WERI-Rb-1 (cell line): Measurements from ENCODE around the gene TRAPPC10.

ENCODE experiments used
- DNase-seq: peaks from one replicate; pipeline ENCODE4 v3.0.0-alpha.2; 2020
- H3K27ac ChIP-seq: fragments of 250-450 bp; sonication (Bioruptor Pico); 2 replicates; pipeline ENCODE4 v1.5.1; 2020; ENCODE audit warnings: mild to moderate bottlenecking, moderate library complexity
- H3K27me3 ChIP-seq: fragments of 250-450 bp; sonication (Bioruptor Pico); 2 replicates; pipeline ENCODE4 v1.5.1; 2021; ENCODE audit warnings: mild to moderate bottlenecking, low read depth, moderate library complexity; ENCODE audit not compliant: insufficient read depth, severe bottlenecking
- H3K36me3 ChIP-seq: fragments of 250-450 bp; sonication (Bioruptor Pico); 2 replicates; pipeline ENCODE4 v1.5.1; 2020; ENCODE audit warnings: mild to moderate bottlenecking, moderate library complexity
- H3K4me3 ChIP-seq: 2 replicates; pipeline ENCODE4 v1.5.1; 2011; ENCODE audit warnings: low read depth, mild to moderate bottlenecking, control low read depth, low read length
- H3K9me3 ChIP-seq: fragments of 250-450 bp; sonication (Bioruptor Pico); 2 replicates; pipeline ENCODE4 v1.5.1; 2021; ENCODE audit warnings: mild to moderate bottlenecking, moderate library complexity; ENCODE audit not compliant: severe bottlenecking
- CTCF ChIP-seq: IDR thresholded peaks from 2 replicates; pipeline ENCODE4 v1.5.1; 2011; ENCODE audit warnings: low read depth, mild to moderate bottlenecking, control low read depth, inconsistent platforms, low read length

Gene TRAPPC10

GRCh38 chr21:44029460-44030087 lies 17.5 kb downstream of the TRAPPC10 start:
- DNase-seq: no peak
- H3K4me3 ChIP-seq: no peak overlapping the region
- TF ChIP-seq CTCF: no peak
- no peaks in the 10 kb centered on the region for H3K27me3 ChIP-seq
- no peak overlapping the region for H3K27ac ChIP-seq
- H3K9me3 ChIP-seq: no peaks in the 10 kb centered on the region
- H3K36me3 ChIP-seq: peaks cover 19% of the 10 kb centered on the region

- DNase-seq: no peak
- no peak for TF ChIP-seq CTCF
- Histone ChIP-seq H3K27me3 (no peaks in the 10 kb centered on the region), H3K36me3 (peaks cover 61% of the 10 kb centered on the region), H3K27ac (no peak overlapping the region), H3K4me3 (no peak overlapping the region), H3K9me3 (no peaks in the 10 kb centered on the region)
These were observed 23.1 kb downstream of the TRAPPC10 start for GRCh38 chr21:44035244-44035643.

- Histone ChIP-seq H3K9me3 (no peaks in the 10 kb centered on the region), H3K27ac (no peak overlapping the region), H3K27me3 (no peaks in the 10 kb centered on the region), H3K36me3 (peaks cover 53% of the 10 kb centered on the region), H3K4me3 (no peak overlapping the region)
- no peak for TF ChIP-seq CTCF
- DNase-seq: no peak
These were observed 26.0 kb downstream of the TRAPPC10 start for GRCh38 chr21:44038063-44038462.

- peaks cover 50% of the 10 kb centered on the region for H3K36me3 ChIP-seq
These were observed 27.7 kb downstream of the TRAPPC10 start for GRCh38 chr21:44039828-44040227.

GRCh38 chr21:44043613-44044012 lies 31.5 kb downstream of the TRAPPC10 start:
- peaks cover 38% of the 10 kb centered on the region for H3K36me3 ChIP-seq
- TF ChIP-seq CTCF: peak; percentile 21; the same call in 1 of the 2 replicates
- no peak overlapping the region for H3K4me3 ChIP-seq
- no peaks in the 10 kb centered on the region for H3K9me3 ChIP-seq
- H3K27ac ChIP-seq: no peak overlapping the region
- H3K27me3 ChIP-seq: no peaks in the 10 kb centered on the region
- DNase-seq: peak; percentile 9

More at GRCh38 chr21:44039828-44040227, 27.7 kb downstream of the TRAPPC10 start:
- no peak for TF ChIP-seq CTCF
- Histone ChIP-seq H3K27ac (no peak overlapping the region), H3K9me3 (no peaks in the 10 kb centered on the region), H3K27me3 (no peaks in the 10 kb centered on the region), H3K4me3 (no peak overlapping the region)
- DNase-seq: no peak

- no peak for DNase-seq
- Histone ChIP-seq H3K4me3 (no peak overlapping the region), H3K27ac (no peak overlapping the region), H3K36me3 (peaks cover 33% of the 10 kb centered on the region), H3K9me3 (no peaks in the 10 kb centered on the region), H3K27me3 (no peaks in the 10 kb centered on the region)
- TF ChIP-seq CTCF: no peak
These were observed 34.6 kb downstream of the TRAPPC10 start for GRCh38 chr21:44046734-44047133.
